GM18870 (cell line): Measurements from ENCODE around the gene BANF2.

Source experiments
- ATAC-seq: cut with Tn5 transposase; IDR thresholded peaks from one replicate; pipeline ENCODE4 v1.9.1; 2021; ENCODE audit warnings: moderate library complexity; ENCODE audit not compliant: unreplicated experiment

Gene BANF2

GRCh38 chr20:17708675-17709360 is 9.1 kb downstream of the BANF2 start:
- ATAC-seq, result no peak

DNA sequence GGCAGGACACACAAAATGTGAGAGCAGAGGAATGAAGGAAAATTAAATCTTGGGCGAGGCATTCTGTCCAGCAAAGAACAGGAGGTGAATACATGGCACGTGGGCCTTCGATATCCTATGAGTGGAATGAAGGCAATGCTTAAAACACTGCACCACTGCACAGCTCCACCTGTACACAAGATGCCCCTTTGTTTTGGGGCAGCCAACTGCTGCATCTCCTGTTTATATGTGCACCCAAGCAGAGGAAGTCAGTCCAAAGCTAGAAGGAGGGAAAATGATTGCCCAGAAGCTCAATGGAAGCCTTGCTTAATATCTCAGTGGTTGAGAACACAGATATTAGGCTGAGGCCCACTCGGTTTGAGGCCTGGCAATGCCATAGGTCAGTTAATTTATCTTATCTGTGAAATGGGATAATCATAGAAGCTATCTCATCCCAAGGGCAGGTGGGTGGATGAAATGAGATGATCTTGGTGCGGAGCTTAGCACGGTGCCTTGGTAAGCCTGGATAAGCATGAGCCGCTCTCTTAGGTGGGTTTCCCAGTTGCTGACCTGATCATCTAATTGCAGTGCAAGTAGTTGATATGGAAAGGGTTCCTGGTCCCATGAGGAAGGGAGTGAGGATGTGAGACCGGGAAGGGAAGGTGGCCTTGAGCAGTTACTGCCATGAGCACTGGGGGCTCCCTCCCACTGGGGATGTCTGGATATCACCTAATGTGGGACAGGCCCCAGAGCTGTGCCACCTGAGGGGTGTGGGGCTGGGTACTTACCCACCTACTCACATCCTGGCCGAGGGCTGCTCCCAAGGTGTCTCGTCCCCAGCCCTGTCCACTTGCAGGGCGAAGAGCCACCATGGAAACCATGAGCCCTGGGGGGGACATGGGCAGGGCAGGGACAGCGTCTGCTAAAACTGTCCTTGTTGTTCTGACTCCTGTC is 9.9 kb downstream of the BANF2 start:
- ATAC-seq, result no peak

- ATAC-seq, result no peak
These were observed 10.9 kb downstream of the BANF2 start for GRCh38 chr20:17710379-17711266.

- ATAC-seq, result no peak
These were observed 11.5 kb downstream of the BANF2 start for GRCh38 chr20:17711267-17711627.

DNA sequence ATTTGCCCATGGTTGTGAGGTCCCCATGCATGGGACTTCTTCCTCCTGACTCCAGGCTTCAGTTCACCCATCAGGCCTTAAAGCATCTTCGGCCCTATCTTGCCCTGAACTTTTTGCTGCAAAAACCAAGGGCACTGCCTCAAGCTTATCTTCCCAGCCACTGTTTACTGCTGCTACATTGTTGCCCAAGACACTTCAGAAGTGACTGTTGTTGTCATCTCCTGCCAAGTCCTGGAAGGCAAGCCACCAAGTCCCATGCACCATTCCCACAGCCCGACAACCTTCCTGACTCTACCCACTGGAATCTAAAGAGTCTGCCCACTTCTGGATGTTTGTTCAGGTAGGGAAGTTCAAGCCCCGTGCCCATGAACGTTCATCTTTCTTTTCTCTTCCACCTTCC is 12.4 kb downstream of the BANF2 start:
- no peak for ATAC-seq

DNA sequence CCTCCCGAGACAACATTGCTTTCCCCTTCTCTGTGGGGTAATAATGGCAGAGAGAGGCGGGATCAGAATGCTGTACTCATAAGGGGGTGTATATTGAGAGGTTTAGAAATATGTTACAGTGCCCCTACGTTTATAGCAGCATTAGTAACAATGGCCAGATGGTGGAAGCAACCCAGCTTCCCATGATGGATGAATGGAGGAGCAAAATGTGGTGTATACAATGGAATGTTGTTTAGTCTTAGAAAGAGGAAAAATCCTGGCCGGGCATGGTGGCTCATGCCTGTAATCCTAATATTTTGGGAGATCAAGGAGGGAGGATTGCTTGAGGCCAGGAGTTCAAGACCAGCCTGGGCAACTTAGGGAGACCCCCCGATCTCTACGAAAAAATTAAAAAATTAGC is 12.9 kb downstream of the BANF2 start:
- ATAC-seq, result no peak

DNA sequence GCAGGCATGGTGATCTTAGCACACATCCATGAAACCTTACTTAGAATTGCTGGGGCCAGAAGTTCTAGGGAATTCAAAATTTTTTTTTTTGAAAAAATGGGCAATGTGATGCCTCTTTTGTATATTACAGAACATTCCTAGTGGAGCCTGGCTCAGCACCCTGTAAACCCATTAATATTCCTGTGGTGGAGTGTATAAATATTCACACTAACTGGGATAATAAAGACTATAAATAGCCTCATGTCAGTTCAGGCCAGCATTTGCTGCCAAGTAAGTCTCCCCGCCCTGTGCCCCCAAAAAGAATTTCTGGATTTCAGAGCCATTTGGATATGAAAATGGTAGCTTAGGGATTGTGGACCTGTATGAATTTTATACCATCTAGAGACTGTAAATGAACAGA is 14.8 kb downstream of the BANF2 start:
- no peak for ATAC-seq

DNA sequence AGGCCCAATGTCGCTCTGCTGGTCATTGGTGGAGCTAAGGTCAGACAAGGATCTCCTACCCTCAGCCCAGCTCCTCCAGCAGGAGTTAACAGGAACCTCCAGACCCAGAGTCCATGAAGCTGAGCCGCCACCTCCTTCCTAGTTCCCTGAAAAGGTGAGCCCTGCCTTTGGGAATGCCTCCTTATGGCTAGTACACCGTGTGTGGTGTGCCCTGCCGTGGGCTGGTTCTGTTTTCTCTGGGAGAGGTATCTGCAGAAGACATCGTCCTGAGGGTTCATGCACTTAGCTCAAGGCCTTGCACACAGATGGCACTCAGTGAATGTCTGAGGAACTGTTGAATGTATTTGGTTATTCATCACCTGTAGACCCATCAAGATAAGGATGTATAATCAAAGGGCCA is 15.3 kb downstream of the BANF2 start:
- no peak for ATAC-seq

DNA sequence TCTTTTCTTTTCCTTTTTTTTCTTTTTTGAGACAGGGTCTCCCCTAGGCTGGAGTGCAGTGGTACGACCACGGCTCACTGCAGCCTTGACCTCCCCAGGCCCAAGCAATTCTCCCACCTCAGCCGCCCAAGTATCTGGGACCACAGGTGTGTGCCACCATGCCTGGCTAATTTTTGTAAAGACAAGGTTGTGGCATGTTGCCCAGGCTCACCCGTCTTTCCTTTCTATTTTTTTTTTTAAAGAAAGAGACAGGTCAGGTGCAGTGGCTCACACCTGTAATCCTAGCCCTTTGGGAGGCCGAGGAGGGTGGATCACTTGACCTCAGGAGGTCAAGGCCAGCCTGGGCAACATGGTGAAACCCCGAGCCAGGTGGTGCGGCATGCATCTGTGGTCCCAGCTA is 16.6 kb downstream of the BANF2 start:
- ATAC-seq, result no peak

DNA sequence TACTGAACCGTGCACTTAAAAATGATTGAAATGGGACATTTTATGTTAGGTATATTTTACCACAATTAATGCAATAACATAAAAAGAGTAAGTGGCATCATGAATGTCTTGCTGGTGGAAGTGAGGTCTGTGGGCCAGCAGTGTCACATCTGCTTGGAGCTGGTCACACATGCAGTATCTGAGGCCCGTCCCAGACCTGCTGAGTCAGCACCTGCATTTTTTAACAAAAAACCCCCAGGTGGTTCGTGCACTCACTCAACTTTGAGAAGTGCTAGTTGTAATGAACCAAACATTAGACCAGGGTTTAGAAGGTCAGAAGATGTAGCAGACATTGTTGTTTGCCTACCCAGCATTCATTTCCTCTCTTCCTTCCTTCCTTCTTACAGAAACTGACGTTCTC is 21.0 kb downstream of the BANF2 start:
- no peak for ATAC-seq

DNA sequence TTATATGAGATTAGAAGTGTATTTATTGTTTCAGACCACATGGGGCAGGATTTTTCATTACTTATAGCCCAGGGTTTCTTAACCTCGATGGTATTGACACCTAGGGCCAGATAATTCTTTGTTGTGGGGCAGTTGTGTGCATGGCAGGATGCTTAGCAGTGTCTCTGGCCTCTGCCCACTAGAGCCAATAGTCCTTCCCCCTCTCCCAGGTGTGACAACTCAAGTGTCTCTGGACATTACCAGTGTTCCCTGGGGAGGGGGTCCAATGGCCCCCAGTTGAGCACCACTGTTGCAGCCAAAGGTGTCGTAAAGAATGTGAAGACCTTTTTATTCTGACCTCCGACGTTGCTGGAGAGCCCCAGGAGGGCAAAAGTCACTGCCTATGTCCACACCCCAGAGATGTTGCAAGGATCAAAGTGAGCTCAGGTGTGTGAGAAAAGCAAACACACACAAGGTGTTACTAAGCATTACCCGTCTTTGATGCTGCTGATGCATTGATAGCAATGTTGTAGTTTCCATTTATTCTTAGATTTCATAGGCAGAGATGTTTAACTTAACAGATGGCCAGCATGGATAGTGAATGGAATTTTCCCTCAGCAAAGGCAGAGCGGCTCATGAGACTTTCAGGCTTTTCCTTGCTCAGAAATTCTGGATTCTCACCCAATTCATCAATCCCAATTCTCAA is 22.2 kb downstream of the BANF2 start:
- no peak for ATAC-seq

DNA sequence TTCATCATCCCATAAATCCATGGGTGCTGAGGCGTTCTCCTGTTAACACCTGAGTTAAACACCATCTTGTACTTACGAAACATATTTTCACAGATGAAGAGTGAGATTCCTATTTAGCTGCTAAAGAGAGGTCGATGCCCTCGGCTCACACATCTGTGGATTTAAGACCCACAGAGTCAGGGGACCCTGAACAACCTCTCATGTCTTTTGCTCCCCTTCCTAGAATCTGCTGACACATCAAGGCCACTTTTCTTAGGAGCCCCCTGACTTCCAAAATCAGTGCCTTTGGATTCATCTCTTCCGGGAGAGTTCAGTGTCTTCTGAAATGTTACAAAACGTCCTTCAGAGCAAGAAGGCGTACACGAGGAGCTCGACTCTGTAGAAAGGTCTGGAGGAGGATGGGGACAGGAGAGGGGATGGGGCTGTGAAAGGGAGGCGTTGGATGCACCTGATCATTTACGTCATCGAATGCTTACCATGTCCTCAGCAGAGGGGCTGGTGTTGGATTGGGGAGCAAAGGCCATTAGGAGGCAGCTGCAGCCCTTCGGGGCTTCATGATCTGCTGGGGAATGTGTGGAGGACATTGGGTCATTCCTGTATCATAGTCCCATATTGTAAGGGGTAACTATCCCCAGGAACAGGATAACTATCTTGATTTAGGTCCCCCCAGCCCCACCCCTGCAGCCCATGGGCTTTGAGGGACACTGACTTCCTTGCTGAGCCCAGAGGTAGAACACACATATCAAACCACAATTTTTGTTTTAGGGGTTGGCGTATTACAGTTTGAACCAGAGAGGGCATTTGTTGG is 22.9 kb downstream of the BANF2 start:
- ATAC-seq, result no peak

DNA sequence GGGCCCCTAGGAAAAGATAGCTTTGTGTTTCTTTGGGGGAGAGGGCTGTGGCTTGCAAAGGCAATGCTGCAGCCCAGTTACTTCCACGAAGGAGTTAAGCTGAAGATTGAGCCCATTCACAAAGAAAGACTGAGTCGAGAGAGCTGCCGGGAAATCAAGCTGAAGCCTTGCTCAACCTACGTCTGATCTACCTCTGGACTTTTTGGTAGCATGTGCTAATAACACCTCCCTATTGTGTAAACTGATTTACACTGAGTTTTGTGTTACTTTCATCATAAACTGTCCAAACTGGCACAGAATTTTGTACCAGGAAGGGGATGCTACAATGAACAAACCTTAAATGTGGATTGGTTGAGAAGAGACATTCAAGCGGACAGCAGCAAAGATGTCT is 23.5 kb downstream of the BANF2 start:
- ATAC-seq, result no peak

DNA sequence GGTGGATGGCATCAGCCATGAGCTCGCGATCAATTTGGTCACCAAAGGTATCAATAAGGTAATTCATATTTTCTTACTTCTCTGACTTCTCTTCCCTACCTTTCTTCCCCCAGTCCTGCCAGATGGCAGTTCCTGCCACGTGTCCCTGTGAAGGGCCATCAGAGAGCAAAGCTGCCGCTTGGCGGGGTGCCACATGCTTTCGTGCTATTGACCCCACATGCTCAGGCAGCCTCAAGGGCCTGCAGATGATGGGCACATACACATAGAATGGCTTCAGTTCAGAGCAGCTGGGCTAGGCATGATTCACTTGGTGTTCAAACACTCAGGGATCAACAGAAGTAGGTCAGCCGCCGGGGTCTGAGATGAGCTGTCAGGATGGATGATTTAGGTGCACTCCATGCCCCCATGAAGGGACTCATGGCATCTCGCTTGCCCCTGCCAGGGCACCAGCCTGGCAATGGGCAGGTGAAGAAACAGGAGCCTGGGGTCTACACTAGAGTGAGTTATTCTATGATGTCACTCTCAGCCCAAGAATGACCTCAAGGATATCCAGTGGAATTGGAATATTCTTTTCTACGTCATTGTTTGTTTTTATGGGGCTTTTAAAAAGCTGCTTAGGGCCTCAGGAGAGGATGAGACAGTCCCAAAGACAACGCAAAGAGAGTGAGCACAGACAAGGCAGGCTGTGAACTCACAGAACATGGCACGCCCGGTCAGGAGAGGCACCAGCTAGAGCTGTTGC is 25.5 kb downstream of the BANF2 start:
- no peak for ATAC-seq

GRCh38 chr20:17726902-17727301 is 27.1 kb downstream of the BANF2 start:
- no peak for ATAC-seq

- no peak for ATAC-seq
These were observed 27.6 kb downstream of the BANF2 start for GRCh38 chr20:17727351-17727750.

- no peak for ATAC-seq
These were observed 28.3 kb downstream of the BANF2 start for GRCh38 chr20:17728074-17728473.

DNA sequence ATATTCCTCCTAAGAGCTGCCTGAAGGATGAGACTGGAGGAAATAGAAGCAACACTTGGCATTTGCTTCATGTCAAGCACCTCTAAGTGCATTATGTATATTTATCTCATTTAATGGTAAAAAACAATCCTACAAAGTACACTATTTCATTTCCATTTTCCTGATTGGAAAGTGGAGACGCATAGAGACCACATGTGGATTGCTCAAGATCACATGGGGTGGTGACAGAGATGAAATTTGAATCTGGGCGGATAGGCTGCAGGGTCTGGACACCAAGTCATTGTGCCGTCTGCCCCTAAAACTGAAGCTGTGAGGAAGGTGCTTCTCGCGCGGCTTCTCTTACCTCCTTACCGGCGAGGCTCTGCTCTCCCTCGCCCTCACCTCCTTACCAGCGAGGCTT is 30.3 kb downstream of the BANF2 start:
- ATAC-seq, result no peak

DNA sequence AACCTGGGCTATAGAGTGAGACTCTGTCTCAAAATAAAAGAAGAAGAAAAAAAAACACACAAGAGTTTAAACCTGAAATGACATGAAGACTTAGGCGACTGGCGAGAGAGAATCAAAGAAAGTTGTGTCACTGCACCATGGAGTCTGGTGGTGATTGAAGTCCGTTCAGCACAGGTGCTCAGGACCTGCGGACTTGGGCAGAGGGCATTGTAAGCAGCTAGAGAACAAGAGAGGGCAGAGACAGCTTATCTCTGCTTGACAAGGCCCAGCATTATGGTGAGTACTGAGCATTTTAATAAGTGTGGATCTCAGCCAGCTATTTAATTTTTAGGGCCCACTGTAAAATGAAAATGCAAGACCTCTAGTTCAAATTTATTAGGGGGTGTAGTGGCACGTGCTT is 31.5 kb downstream of the BANF2 start:
- ATAC-seq, result no peak
